Measurements from ENCODE around the gene RABGAP1L.
A peak's percentile ranks its signal among the peaks of the same experiment; 100 is the strongest.

The RABGAP1L gene

GRCh38 chr1:174736831-174737230 is 577.5 kb downstream of the RABGAP1L start:
- H3K4me1 ChIP-seq (ENCODE audit: low read depth, poor library complexity, severe bottlenecking) = peaks cover 10% of the 10 kb centered on the region

GRCh38 chr1:174740249-174740968 is 581.1 kb downstream of the RABGAP1L start:
- Histone ChIP-seq H3K4me3 (IDR thresholded peaks at IDR 0.05; ENCODE audit: insufficient read depth, low read depth, low read length) (no peak overlapping the region), H3K4me1 (ENCODE audit: low read depth, poor library complexity, severe bottlenecking) (peaks cover 10% of the 10 kb centered on the region), H3K27me3 (ENCODE audit: insufficient read depth, low read depth) (no peaks in the 10 kb centered on the region), H3K27ac (no peak overlapping the region), H3K36me3 (ENCODE audit: insufficient read depth) (no peaks in the 10 kb centered on the region), H3K79me2 (ENCODE audit: insufficient read depth, low read depth) (no peaks in the 10 kb centered on the region), H2AFZ (ENCODE audit: low read depth) (no peak overlapping the region), H4K20me1 (ENCODE audit: insufficient read depth) (no peaks in the 10 kb centered on the region), H3K9ac (no peak overlapping the region), H3K4me2 (peak overlapping the region; percentile 16; the same call in 1 of the 2 replicates)
- TF ChIP-seq CTCF (conservative IDR thresholded peaks at IDR 0.05; ENCODE audit: low read depth, low read length) = no peak

More at GRCh38 chr1:174736831-174737230, 577.5 kb downstream of the RABGAP1L start:
- Histone ChIP-seq H3K4me2 (no peak overlapping the region), H3K9ac (no peak overlapping the region), H3K27ac (no peak overlapping the region), H3K36me3 (ENCODE audit: insufficient read depth) (no peaks in the 10 kb centered on the region), H3K4me3 (IDR thresholded peaks at IDR 0.05; ENCODE audit: insufficient read depth, low read depth, low read length) (no peak overlapping the region), H2AFZ (ENCODE audit: low read depth) (no peak overlapping the region), H3K27me3 (ENCODE audit: insufficient read depth, low read depth) (no peaks in the 10 kb centered on the region), H4K20me1 (ENCODE audit: insufficient read depth) (no peaks in the 10 kb centered on the region), H3K79me2 (ENCODE audit: insufficient read depth, low read depth) (no peaks in the 10 kb centered on the region)
- no peak for TF ChIP-seq CTCF (conservative IDR thresholded peaks at IDR 0.05; ENCODE audit: low read depth, low read length)

- H3K79me2 ChIP-seq (ENCODE audit: insufficient read depth, low read depth) = no peaks in the 10 kb centered on the region
- H2AFZ ChIP-seq (ENCODE audit: low read depth) = no peak overlapping the region
- H3K4me3 ChIP-seq (IDR thresholded peaks at IDR 0.05; ENCODE audit: insufficient read depth, low read depth, low read length) = no peak overlapping the region
- H4K20me1 ChIP-seq (ENCODE audit: insufficient read depth) = no peaks in the 10 kb centered on the region
- no peaks in the 10 kb centered on the region for H3K36me3 ChIP-seq (ENCODE audit: insufficient read depth)
- no peak for TF ChIP-seq CTCF (conservative IDR thresholded peaks at IDR 0.05; ENCODE audit: low read depth, low read length)
- no peaks in the 10 kb centered on the region for H3K27me3 ChIP-seq (ENCODE audit: insufficient read depth, low read depth)
- peaks cover 10% of the 10 kb centered on the region for H3K4me1 ChIP-seq (ENCODE audit: low read depth, poor library complexity, severe bottlenecking)
- no peak overlapping the region for H3K27ac ChIP-seq
- no peak overlapping the region for H3K4me2 ChIP-seq
- H3K9ac ChIP-seq = no peak overlapping the region
These were observed 583.7 kb downstream of the RABGAP1L start for GRCh38 chr1:174742805-174743653.

- Histone ChIP-seq H3K9ac (no peak overlapping the region), H3K27ac (no peak overlapping the region), H3K79me2 (ENCODE audit: insufficient read depth, low read depth) (no peaks in the 10 kb centered on the region), H4K20me1 (ENCODE audit: insufficient read depth) (no peaks in the 10 kb centered on the region), H3K36me3 (ENCODE audit: insufficient read depth) (no peaks in the 10 kb centered on the region), H2AFZ (ENCODE audit: low read depth) (no peak overlapping the region), H3K27me3 (ENCODE audit: insufficient read depth, low read depth) (no peaks in the 10 kb centered on the region), H3K4me2 (no peak overlapping the region), H3K4me1 (ENCODE audit: low read depth, poor library complexity, severe bottlenecking) (peaks cover 10% of the 10 kb centered on the region), H3K4me3 (IDR thresholded peaks at IDR 0.05; ENCODE audit: insufficient read depth, low read depth, low read length) (no peak overlapping the region)
- TF ChIP-seq CTCF (conservative IDR thresholded peaks at IDR 0.05; ENCODE audit: low read depth, low read length) = peak; percentile 89
These were observed 584.6 kb downstream of the RABGAP1L start for GRCh38 chr1:174743654-174744561.
